Adrenal gland (tissue), 5 donors: ENCODE measurements around the gene SYNE1.

Experiments used
- CTCF ChIP-seq, 6 experiments: fragments of 450-650 bp in 4 of 6; fragments of 200-600 bp in 2 of 6; sonication (generic) in 1 of 6; IDR thresholded peaks; 1 replicate in 5 of 6; 2 replicates in 1 of 6; pipeline versions ENCODE4 v1.5.1 to v1.8.0; 2016 to 2021; ENCODE audit warnings: antibody characterized with exemption in 6 of 6, mild to moderate bottlenecking in 2 of 6, moderate library complexity in 1 of 6
- POLR2A ChIP-seq, 2 donors: fragments of 450-650 bp; IDR thresholded peaks; one replicate each; pipeline ENCODE4 v1.6.1; 2017; ENCODE audit warnings: antibody characterized with exemption in 2 of 2, mild to moderate bottlenecking in 2 of 2, moderate library complexity in 1 of 2
- donor health status: DM: no; HTN: no; CAD: no.

GRCh38 chr6:152588456-152588855 is 48.7 kb downstream of the SYNE1 start:
- no peak for TF ChIP-seq CTCF (IDR thresholded peaks at IDR 0.05)
- no peak for TF ChIP-seq POLR2A (IDR thresholded peaks at IDR 0.05)
